Spinal cord (tissue), 10 donors: ENCODE results near the gene P2RY8. TPM values are rescaled to one million over a fixed set of nuclear protein-coding genes. Genes with fewer than 3 reads are reported as not detected.
A peak's percentile ranks its signal among the peaks of the same experiment; 100 is the strongest.

Source experiments
- DNase-seq, 6 donors: peaks; one replicate each; pipeline versions ENCODE4 v3.0.0 to v3.0.0-alpha.2; 2013 to 2015; ENCODE audit warnings: low spot score in 6 of 6, low read depth in 4 of 6
- H3K27ac ChIP-seq: one replicate; pipeline ENCODE4 v1.5.1; 2013; ENCODE audit warnings: low read depth, low read length, control low read depth
- H3K27me3 ChIP-seq: one replicate; pipeline ENCODE4 v1.6.1; 2013; ENCODE audit warnings: low read length; ENCODE audit not compliant: control insufficient read depth, insufficient read depth
- H3K36me3 ChIP-seq: one replicate; pipeline ENCODE4 v1.6.1; 2013; ENCODE audit warnings: low read length; ENCODE audit not compliant: control insufficient read depth, insufficient read depth
- H3K4me1 ChIP-seq: one replicate; pipeline ENCODE4 v1.6.1; 2013; ENCODE audit warnings: low read length; ENCODE audit not compliant: control insufficient read depth, insufficient read depth
- H3K4me3 ChIP-seq: one replicate; pipeline ENCODE4 v1.5.1; 2013; ENCODE audit warnings: low read depth, low read length, control low read depth
- H3K9me3 ChIP-seq: one replicate; pipeline ENCODE4 v1.6.1; 2013; ENCODE audit warnings: low read length; ENCODE audit not compliant: control insufficient read depth, insufficient read depth
- WGBS: methylation state at CpG from one replicate; pipeline ENCODE4 v1.1.5; 2013; ENCODE audit warnings: missing lambda C conversion rate; ENCODE audit not compliant: insufficient coverage; 5-methylcytosine and 5-hydroxymethylcytosine counted together
- polyA plus RNA-seq, 2 donors: library from polyadenylated mRNA; unstranded; fragments of 120-200 nt; gene quantifications; one replicate each; pipeline ENCODE4 v1.2.1, GENCODE V29; 2013; ENCODE audit not compliant: insufficient read length in 2 of 2
- total RNA-seq, 2 donors: library from RNA; depleted of rRNA in 1 of 2; stranded (reverse); fragments of 120-200 nt in 1 of 2; fragments of >200 nt in 1 of 2; gene quantifications; one replicate each; pipeline versions ENCODE4 v1.2.3 to v1.2.4, GENCODE V29; 2013 to 2014
- donor health status: healthy.

Gene P2RY8
- total and polyA plus RNA-seq, 4 donors, result 0.10 to 1.5 (median 0.34) TPM

DNA sequence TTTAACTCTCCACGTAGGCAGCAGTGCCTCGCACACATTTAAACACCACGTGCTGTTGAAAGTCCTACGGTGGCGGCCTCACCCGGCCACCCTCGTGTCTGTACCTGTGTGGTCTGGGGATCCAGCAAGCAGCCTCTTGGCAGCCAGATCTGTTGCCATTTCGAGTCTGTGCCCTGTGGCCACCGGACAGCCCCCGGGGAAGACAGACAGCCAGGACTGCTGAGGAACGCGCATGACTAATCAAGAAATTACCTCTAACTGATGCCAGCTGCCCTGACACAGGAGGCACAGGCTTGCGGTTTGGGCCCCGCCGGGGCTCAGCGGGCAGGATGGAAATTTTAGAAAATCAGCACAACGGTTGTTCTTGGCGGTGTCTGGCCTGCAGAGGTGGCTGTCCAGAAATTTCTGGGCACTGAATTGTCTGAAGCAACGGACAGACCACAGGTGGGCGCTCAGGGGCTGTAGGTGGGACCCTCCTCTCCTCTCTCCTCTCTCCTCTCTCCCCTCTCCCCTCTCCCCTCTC, 68.7 kb downstream of the P2RY8 start:
- Histone ChIP-seq H3K9me3 (no peaks in the 10 kb centered on the region), H3K27me3 (peaks cover 23% of the 10 kb centered on the region), H3K27ac (no peak overlapping the region), H3K36me3 (no peaks in the 10 kb centered on the region), H3K4me1 (peaks cover 13% of the 10 kb centered on the region), H3K4me3 (no peak overlapping the region)
- DNase-seq, result no peak
- 76% methylated on average over 18 of the region's 20 CpGs for WGBS

DNA sequence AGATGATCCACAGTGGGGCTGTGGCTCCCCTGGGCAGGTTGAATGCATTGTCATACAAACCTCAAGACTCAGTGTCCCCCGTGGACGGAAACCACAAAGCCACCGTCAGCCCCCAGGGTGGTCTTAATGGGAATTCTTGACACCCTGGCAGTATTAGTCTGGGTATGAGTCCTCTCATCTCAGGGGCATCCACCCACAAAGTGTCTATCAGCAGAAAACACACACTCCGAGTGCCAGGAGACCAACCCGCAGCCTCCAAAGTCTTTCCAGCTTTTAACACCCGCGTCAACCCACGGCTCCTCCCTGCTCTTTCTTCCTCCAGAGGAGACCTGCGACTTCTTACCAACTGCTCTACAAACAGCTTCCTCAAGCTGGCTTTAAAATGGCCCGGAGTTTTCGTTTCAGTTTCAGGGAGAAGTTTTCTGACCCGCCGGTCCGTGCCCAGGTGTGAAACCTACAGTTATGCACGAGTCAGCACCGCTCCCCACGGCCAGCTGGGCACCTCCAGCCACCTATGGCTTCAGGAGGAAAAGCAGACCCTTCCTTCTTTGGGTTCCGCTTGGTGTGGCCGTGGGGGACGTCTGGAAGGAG, 69.9 kb downstream of the P2RY8 start:
- H3K9me3 ChIP-seq, result no peaks in the 10 kb centered on the region
- no peaks in the 10 kb centered on the region for H3K36me3 ChIP-seq
- no peak for DNase-seq
- peaks cover 23% of the 10 kb centered on the region for H3K27me3 ChIP-seq
- WGBS, result 51% methylated on average over 17 of the region's 20 CpGs
- H3K4me1 ChIP-seq, result peaks cover 13% of the 10 kb centered on the region
- no peak overlapping the region for H3K27ac ChIP-seq
- no peak overlapping the region for H3K4me3 ChIP-seq

DNA sequence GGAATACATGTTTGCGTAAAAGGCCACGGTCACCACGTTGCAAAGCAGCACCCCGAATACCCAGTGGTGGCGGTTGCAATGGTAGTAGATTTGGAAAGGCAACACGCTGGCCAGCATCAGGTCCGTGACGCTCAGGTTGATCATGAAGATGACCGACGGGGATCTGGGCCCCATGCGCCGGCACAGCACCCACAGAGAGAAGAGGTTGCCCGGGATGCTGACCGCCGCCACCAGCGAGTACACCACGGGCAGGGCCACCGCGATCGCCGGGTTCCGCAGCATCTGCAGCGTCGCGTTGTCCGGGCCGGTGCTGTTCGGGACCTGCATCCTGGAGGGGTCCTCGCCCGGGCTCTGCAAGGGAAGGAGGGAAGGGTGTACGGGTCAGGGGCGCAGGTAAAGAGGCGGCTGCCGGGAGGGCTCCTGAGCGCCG, 70.7 kb downstream of the P2RY8 start:
- H3K4me3 ChIP-seq, result no peak overlapping the region
- WGBS, result 28% methylated on average over 30 of the region's 36 CpGs
- no peak for DNase-seq
- no peaks in the 10 kb centered on the region for H3K9me3 ChIP-seq
- peaks cover 13% of the 10 kb centered on the region for H3K4me1 ChIP-seq
- H3K36me3 ChIP-seq, result no peaks in the 10 kb centered on the region
- H3K27me3 ChIP-seq, result peaks cover 23% of the 10 kb centered on the region
- H3K27ac ChIP-seq, result no peak overlapping the region

DNA sequence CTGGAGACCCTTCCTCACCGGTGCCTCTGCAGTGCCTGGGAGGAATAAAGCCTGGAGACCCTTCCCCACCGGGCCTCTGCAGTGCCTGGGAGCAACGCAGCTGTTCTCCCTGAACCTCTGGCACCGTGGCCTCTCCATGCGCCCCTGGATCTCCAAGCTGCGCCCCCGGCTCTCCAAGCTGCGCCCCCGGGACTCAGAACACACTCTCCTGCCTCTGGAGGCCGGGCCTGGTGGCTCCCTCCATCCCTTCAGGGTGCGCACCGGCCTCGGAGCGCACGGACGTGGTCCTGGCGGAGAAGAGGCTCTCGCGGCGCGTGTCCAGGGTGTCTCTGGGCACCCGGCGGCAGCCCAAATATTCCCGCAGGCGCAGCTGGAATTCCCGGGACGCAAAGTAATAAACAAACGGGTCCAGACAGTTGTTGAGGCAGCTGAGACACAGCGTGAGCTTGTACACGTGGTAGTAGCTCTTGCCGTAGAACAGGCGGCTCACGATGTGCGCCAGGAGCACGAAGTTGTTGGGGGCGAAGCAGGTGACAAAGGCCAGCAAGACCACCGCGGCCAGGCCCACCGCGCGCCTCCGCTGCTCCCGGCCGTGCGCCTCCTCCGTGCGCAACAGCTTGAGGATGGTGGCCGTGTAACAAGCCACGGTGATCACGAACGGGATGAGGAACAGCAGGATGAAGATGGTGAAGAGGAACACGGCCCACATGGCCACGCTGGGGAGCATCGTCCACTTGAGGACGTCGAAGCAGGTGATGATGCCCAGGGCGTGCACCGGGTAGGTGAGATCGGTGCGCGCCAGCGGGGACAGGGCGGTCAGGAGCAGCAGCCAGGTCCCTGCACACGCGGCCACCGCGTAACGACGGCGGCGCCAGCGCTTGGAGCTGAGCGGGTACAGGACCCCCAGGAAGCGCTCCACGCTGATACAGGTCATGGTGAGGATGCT, 71.4 kb downstream of the P2RY8 start:
- DNase-seq, result peak in 1 of 6 donors; percentile 32
- Histone ChIP-seq H3K27me3 (peaks cover 23% of the 10 kb centered on the region), H3K4me1 (peaks cover 13% of the 10 kb centered on the region), H3K9me3 (no peaks in the 10 kb centered on the region), H3K4me3 (no peak overlapping the region), H3K27ac (no peak overlapping the region), H3K36me3 (no peaks in the 10 kb centered on the region)
- 29% methylated on average over 75 of the region's 75 CpGs for WGBS

DNA sequence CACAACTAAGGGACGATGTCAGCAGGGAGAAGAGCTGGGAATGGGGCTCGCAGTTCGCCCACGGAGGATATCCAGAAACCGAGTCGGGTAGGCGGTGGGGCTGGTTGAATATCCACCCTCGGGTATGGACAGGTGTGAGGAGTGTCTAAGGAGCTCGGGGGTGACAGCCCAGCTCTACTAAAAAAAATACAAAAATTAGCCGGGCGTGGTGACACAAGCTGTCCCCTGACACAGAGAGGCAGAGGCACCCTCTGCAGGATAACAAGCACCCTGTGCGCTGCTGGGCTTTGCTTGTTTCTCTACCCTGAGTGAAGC, 72.1 kb downstream of the P2RY8 start:
- Histone ChIP-seq H3K9me3 (no peaks in the 10 kb centered on the region), H3K27me3 (peaks cover 23% of the 10 kb centered on the region), H3K4me3 (no peak overlapping the region), H3K36me3 (no peaks in the 10 kb centered on the region), H3K27ac (no peak overlapping the region), H3K4me1 (peaks cover 13% of the 10 kb centered on the region)
- 78% methylated on average over 6 of the region's 12 CpGs for WGBS
- DNase-seq, result no peak

DNA sequence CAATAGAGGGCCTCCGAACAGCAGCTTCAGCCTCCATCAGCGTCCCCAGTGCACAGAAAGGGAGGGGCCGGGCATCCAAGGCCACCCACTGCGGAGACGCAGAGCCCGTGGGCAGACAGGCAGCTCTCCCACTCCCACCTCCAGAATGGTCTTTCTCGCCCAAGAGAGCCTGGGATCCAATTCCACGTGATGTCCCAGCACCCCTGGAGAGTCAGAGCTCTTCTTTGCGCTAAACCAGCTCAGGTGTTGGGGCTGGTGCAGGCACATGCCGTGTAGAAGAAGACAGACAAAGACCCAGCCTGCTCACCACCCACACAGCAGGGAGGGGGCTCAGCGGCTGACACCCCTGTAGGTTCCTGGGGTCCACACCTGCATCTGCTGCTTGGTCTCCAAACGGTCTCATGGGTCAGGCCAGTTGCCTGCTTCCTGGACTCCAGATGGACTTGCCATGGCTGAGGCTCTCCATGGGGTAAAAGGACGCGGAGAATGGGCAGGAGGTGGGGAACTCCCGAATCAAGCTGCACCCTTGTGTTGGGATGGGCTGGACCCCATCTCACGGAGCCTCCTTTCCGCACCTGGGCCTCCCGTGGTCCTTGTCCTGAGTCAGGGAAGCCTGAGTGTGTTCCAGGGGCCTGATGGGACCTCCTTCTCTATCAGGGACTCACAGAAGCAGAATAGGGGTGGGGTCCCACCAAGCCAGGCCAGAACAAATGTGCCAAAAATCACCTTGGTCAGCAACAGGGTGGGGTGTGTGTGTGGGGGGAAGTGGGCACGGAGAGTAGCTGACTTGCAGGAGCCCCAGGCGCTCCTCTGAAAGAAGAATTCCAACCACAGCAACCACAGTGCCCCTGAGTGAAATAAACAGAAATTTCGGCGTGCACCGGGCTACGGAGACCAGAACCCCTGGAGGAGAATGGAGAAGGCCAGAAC, 72.7 kb downstream of the P2RY8 start:
- H3K9me3 ChIP-seq, result no peaks in the 10 kb centered on the region
- peaks cover 23% of the 10 kb centered on the region for H3K27me3 ChIP-seq
- H3K36me3 ChIP-seq, result no peaks in the 10 kb centered on the region
- no peak overlapping the region for H3K27ac ChIP-seq
- peaks cover 13% of the 10 kb centered on the region for H3K4me1 ChIP-seq
- DNase-seq, result no peak
- H3K4me3 ChIP-seq, result no peak overlapping the region
- 72% methylated on average over 22 of the region's 24 CpGs for WGBS

DNA sequence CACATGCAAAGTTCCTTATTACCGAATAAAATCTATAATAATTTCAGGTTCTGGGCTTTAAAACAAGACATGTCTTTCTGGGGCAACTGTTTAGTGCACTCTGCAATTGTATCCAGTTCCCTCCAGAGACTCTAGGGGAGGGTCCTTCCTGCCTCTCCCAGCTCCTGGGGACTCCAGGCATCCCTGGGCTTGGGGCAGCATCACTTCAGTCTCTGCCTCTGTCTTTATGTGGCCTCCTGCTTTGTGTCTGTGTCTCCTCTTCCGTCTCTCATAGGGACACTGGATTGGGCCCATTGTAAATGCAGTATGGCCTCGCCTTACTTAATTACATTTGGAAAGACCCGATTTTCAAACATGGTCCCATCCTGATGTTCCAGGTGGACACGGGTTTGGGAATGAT, 73.4 kb downstream of the P2RY8 start:
- H3K4me1 ChIP-seq, result peaks cover 13% of the 10 kb centered on the region
- H3K36me3 ChIP-seq, result no peaks in the 10 kb centered on the region
- H3K27ac ChIP-seq, result no peak overlapping the region
- no peak for DNase-seq
- no peak overlapping the region for H3K4me3 ChIP-seq
- 93% methylated on average over 4 of the region's 5 CpGs for WGBS
- peaks cover 23% of the 10 kb centered on the region for H3K27me3 ChIP-seq
- no peaks in the 10 kb centered on the region for H3K9me3 ChIP-seq

DNA sequence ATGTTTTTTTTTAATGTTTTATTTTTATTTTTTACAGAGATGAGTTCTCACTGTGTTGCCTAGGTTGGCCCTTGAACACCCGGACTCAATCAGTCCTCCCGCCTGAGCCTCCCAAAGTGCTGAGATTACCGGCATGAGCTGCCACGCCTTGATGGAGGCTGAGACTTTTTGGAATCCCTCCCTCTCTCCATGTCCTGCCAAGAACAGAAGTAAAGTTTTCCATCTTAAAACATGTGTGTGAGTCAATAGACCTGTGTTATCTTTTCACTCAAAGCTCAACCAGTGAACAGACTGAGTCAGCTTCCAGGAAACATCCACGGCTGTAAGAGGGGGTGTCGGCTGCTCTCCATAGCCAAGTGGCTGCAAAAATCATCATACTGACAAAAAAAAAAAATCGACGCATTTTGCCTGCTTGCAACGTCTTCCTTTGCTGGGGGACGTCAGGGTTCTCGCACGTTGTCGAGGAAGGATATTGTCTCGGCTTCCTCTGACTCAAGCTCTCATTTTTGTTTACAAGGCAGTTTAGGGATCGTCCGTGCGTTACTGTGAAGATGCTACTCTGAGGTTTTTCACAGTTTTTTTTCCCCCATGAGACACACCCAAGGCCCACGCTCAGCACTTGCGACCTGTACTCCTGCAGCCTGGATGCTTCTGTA, 74.3 kb downstream of the P2RY8 start:
- Histone ChIP-seq H3K27me3 (peaks cover 23% of the 10 kb centered on the region), H3K27ac (no peak overlapping the region), H3K4me1 (peaks cover 13% of the 10 kb centered on the region), H3K9me3 (no peaks in the 10 kb centered on the region), H3K4me3 (no peak overlapping the region), H3K36me3 (no peaks in the 10 kb centered on the region)
- no peak for DNase-seq
- 73% methylated on average over 10 of the region's 19 CpGs for WGBS

DNA sequence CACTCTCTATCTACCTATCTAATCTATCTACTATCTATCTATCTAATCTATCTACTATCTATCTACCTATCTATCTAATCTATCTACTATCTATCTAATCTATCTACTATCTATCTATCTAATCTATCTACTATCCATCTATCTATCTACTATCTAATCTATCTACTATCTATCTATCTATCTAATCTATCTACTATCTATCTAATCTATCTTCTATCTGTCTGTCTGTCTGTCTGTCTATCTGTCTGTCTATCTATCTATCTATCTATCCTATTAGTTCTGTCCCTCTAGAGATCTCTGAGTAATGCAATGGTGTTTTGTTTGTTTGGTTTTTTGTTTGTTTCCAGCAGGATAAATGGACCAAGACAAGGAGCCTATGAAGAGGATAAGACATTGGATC, 74.9 kb downstream of the P2RY8 start:
- H3K4me1 ChIP-seq, result peaks cover 13% of the 10 kb centered on the region
- H3K4me3 ChIP-seq, result no peak overlapping the region
- H3K9me3 ChIP-seq, result no peaks in the 10 kb centered on the region
- H3K27me3 ChIP-seq, result peaks cover 23% of the 10 kb centered on the region
- DNase-seq, result no peak
- no peaks in the 10 kb centered on the region for H3K36me3 ChIP-seq
- H3K27ac ChIP-seq, result no peak overlapping the region
